Measurements from ENCODE around the gene TXNRD2. TPM values are rescaled to one million over a fixed set of nuclear protein-coding genes. Genes with fewer than 3 reads are reported as not detected.
"Not testable (repeated sequence)": the region's sequence is repeated elsewhere in the genome, so short reads cannot be mapped to it uniquely, and the experiment has no call there.

TXNRD2 gene
- total RNA-seq, 6 experiments from 2014 or later: 35.9 to 47.8 (median 44.3) TPM

DNA sequence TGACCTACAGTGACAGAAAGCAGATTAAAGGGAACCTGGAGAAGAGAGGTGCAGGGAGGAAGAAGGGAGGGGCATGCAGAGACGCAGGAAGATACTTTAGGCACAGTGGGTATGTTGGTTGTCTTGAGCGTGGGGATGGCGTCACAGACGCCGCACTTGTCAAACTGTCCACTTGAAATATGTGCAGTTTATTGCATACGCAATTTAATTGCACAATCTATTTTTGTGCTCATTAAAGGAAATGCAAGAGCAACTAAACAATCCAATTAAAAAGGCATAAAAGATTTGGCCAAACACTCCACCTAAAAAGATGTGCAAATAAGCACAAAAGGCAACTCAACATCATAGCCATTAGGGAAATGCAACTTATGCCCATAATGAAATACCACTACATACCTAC is 103.7 kb downstream of the TXNRD2 start:
- Histone ChIP-seq H3K4me1 (no peaks in the 10 kb centered on the region), H3K27me3 (no peaks in the 10 kb centered on the region), H3K4me3 (no peak overlapping the region), H3K36me3 (no peaks in the 10 kb centered on the region), H3K9me3 (no peaks in the 10 kb centered on the region), H3K27ac (no peak overlapping the region)
- ATAC-seq: no peak
- no peak for DNase-seq
- intact Hi-C loops (cut with DNase I): no loop called here
- WGBS (ENCODE audit: insufficient coverage, low coverage, low lambda C conversion rate, missing lambda C conversion rate): 79% methylated on average over 6 of the region's 6 CpGs
- TF ChIP-seq, protein P1, sequence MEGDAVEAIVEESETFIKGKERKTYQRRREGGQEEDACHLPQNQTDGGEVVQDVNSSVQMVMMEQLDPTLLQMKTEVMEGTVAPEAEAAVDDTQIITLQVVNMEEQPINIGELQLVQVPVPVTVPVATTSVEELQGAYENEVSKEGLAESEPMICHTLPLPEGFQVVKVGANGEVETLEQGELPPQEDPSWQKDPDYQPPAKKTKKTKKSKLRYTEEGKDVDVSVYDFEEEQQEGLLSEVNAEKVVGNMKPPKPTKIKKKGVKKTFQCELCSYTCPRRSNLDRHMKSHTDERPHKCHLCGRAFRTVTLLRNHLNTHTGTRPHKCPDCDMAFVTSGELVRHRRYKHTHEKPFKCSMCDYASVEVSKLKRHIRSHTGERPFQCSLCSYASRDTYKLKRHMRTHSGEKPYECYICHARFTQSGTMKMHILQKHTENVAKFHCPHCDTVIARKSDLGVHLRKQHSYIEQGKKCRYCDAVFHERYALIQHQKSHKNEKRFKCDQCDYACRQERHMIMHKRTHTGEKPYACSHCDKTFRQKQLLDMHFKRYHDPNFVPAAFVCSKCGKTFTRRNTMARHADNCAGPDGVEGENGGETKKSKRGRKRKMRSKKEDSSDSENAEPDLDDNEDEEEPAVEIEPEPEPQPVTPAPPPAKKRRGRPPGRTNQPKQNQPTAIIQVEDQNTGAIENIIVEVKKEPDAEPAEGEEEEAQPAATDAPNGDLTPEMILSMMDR (IDR thresholded peaks at IDR 0.05): no peak
- TF ChIP-seq POLR2A (IDR thresholded peaks at IDR 0.05): no peak

GRCh38 chr22:19836512-19836911 is 105.1 kb downstream of the TXNRD2 start:
- no peak for ATAC-seq
- no peak for TF ChIP-seq POLR2A (IDR thresholded peaks at IDR 0.05)
- TF ChIP-seq, protein P1 (IDR thresholded peaks at IDR 0.05): no peak
- H3K4me1 ChIP-seq: no peaks in the 10 kb centered on the region
- intact Hi-C loops (cut with DNase I): no loop called here
- no peaks in the 10 kb centered on the region for H3K9me3 ChIP-seq
- H3K4me3 ChIP-seq: no peak overlapping the region
- no peak for DNase-seq
- H3K36me3 ChIP-seq: no peaks in the 10 kb centered on the region
- no peaks in the 10 kb centered on the region for H3K27me3 ChIP-seq
- no peak overlapping the region for H3K27ac ChIP-seq

DNA sequence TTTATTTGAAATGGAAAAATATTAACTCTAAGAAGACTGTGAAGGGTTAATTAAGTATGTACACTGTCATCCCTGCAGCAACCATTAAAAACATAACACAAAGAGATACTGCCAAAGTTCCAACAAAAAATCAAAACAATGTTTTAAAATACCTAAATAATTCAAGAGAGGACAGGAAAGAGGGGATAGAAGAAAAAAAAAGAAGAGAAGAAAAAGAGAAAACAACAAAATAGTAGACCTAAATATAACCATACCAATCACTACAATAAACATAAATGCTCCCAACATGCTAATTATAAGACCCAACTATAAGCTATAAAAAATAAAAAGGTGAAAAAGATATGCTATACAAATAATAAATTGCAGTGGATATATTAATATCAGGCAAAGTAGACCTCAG is 107.0 kb downstream of the TXNRD2 start:
- H3K36me3 ChIP-seq: no peaks in the 10 kb centered on the region
- DNase-seq: no peak
- no peak for ATAC-seq
- no peaks in the 10 kb centered on the region for H3K27me3 ChIP-seq
- TF ChIP-seq, protein P1 (IDR thresholded peaks at IDR 0.05): no peak
- TF ChIP-seq POLR2A (IDR thresholded peaks at IDR 0.05): no peak
- no peaks in the 10 kb centered on the region for H3K9me3 ChIP-seq
- H3K27ac ChIP-seq: no peak overlapping the region
- intact Hi-C loops (cut with DNase I): no loop called here
- H3K4me1 ChIP-seq: no peaks in the 10 kb centered on the region
- no peak overlapping the region for H3K4me3 ChIP-seq

GRCh38 chr22:19833327-19833726 is 108.3 kb downstream of the TXNRD2 start:
- 90% methylated on average over 6 of the region's 9 CpGs for WGBS (ENCODE audit: insufficient coverage, low coverage, low lambda C conversion rate, missing lambda C conversion rate)
- H3K27ac ChIP-seq; H3K9me3 ChIP-seq; H3K36me3 ChIP-seq; ATAC-seq; DNase-seq; intact Hi-C loops (cut with DNase I); H3K27me3 ChIP-seq; H3K4me1 ChIP-seq; H3K4me3 ChIP-seq: not testable (repeated sequence)

DNA sequence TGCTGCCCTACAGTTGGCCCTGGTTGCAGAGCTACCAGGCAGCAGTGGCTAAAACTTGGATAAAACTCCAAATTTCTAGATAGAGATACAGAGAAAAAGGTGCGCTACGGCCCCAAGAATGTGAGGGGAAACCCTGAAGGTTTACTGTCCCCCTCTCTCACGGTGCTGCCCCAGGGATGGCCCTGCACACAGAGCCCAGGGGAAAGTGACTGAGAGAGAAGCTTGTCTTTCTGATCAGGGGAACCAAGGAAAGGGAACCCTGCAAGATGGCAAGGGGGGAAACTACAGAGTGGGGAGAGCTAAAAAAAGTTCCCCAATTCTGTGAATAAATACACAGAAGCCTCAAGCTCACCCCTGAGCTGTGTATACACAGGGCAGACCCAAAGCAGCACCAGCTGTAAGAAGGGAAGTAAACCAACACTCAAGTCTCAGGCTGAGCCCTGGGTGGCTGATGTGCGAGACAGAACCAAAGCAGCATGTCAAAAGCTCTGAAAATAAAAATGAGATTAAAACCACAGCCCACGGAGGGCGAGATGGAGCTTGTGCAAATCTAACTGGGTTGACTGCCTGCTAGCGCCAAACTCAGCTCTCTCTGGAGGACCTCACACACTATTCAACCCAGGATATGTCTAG is 109.0 kb downstream of the TXNRD2 start:
- intact Hi-C loops (cut with DNase I): no loop called here
- ATAC-seq (peak in 2 of 4 donors; percentile 17 to 37), DNase-seq (no peak)
- Histone ChIP-seq H3K27ac (no peak overlapping the region), H3K9me3 (no peaks in the 10 kb centered on the region), H3K4me1 (no peaks in the 10 kb centered on the region), H3K27me3 (no peaks in the 10 kb centered on the region), H3K36me3 (no peaks in the 10 kb centered on the region), H3K4me3 (no peak overlapping the region)
- 75% methylated on average over 5 of the region's 7 CpGs for WGBS (ENCODE audit: insufficient coverage, low coverage, low lambda C conversion rate, missing lambda C conversion rate)
- TF ChIP-seq POLR2A (IDR thresholded peaks at IDR 0.05): no peak
- TF ChIP-seq, protein P1 (IDR thresholded peaks at IDR 0.05): no peak

DNA sequence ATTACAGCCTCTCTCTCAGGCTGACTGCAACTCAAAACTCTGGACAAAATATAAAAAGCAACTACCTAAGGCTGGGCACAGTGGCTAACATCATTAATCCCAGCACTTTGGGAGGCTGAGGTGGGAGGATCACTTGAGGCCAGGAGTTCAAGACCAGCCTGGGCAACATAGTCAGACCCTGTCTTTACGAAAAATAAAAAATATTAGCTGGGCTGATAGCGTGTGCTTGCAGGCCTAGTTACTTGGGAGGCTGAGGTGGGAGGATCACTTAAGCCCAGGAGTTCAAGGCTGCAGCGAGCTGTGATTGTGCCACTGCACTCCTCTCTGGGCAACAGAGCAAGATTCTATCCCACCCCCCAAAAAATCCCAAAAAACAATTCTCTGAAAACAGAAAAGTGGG is 109.6 kb downstream of the TXNRD2 start:
- H3K27me3 ChIP-seq; H3K4me3 ChIP-seq; intact Hi-C loops (cut with DNase I); H3K27ac ChIP-seq; H3K36me3 ChIP-seq; DNase-seq; H3K4me1 ChIP-seq; ATAC-seq; H3K9me3 ChIP-seq: not testable (repeated sequence)
- WGBS (ENCODE audit: insufficient coverage, low coverage, low lambda C conversion rate, missing lambda C conversion rate): 65% methylated on average over 3 of the region's 3 CpGs

Data from right lobe of liver (tissue), 6 donors.